Body of pancreas (tissue), 4 donors: ENCODE data around the gene TRPM7.

ENCODE experiments used
- CTCF ChIP-seq, 7 experiments: fragments of 450-650 bp in 4 of 7; fragments of 200-600 bp in 3 of 7; sonication (generic) in 3 of 7; IDR thresholded peaks; one replicate each; pipeline ENCODE4 v1.5.1; 2016 to 2019; ENCODE audit warnings: antibody characterized with exemption in 7 of 7
- POLR2A ChIP-seq, 3 donors: fragments of 450-650 bp; IDR thresholded peaks; one replicate each; pipeline ENCODE4 v1.6.1; 2016; ENCODE audit warnings: antibody characterized with exemption in 3 of 3, mild to moderate bottlenecking in 2 of 3

- TF ChIP-seq CTCF (IDR thresholded peaks at IDR 0.05) (no peak), POLR2A (IDR thresholded peaks at IDR 0.05) (no peak)
These were observed 92.3 kb downstream of the TRPM7 start for GRCh38 chr15:50594311-50594710.
